ENCODE data around the gene MRPL21. TPM values are rescaled to one million over a fixed set of nuclear protein-coding genes. Genes with fewer than 3 reads are reported as not detected.

The MRPL21 gene
- total RNA-seq, 2 experiments from 2014 or later, result 48.3 to 68.3 TPM

GRCh38 chr11:68863553-68864265 is 39.9 kb downstream of the MRPL21 start:
- Histone ChIP-seq H3K9me3 (ENCODE audit: low read length) (0 out of 2 replicates have a peak, but pooled peaks cover 8% of the 10 kb centered on the region), H2AFZ (ENCODE audit: low read length) (no peak overlapping the region), H4K20me1 (ENCODE audit: insufficient read depth, low read length) (no peaks in the 10 kb centered on the region), H3K4me3 (ENCODE audit: low read depth, low read length, poor library complexity, severe bottlenecking) (no peak overlapping the region), H3K4me2 (ENCODE audit: low read length) (no peak overlapping the region), H3K9me2 (ENCODE audit: insufficient read depth, low read length) (no peaks in the 10 kb centered on the region), H3K79me2 (ENCODE audit: insufficient read depth, low read depth, low read length) (no peaks in the 10 kb centered on the region), H3K27ac (ENCODE audit: low read depth, low read length, poor library complexity, severe bottlenecking) (no peak overlapping the region), H3K4me1 (ENCODE audit: insufficient read depth, low read length, poor library complexity, severe bottlenecking) (no peaks in the 10 kb centered on the region), H3K36me3 (ENCODE audit: insufficient read depth, low read length) (no peaks in the 10 kb centered on the region)
- no TSS peak for BruUV-seq (replicated peaks)
- no peak for DNase-seq (ENCODE audit: low spot score)
- intact Hi-C loops (cut with micrococcal nuclease; ENCODE audit: unreplicated experiment), result no loop called here
- ChIA-PET POLR2A (no interaction called here), CTCF (ENCODE audit: unreplicated experiment) (no interaction called here)
- TF ChIP-seq EZH2phosphoT487 (IDR thresholded peaks at IDR 0.05; ENCODE audit: borderline replicate concordance, low read depth, low read length), result no peak
- TF ChIP-seq, protein P1, sequence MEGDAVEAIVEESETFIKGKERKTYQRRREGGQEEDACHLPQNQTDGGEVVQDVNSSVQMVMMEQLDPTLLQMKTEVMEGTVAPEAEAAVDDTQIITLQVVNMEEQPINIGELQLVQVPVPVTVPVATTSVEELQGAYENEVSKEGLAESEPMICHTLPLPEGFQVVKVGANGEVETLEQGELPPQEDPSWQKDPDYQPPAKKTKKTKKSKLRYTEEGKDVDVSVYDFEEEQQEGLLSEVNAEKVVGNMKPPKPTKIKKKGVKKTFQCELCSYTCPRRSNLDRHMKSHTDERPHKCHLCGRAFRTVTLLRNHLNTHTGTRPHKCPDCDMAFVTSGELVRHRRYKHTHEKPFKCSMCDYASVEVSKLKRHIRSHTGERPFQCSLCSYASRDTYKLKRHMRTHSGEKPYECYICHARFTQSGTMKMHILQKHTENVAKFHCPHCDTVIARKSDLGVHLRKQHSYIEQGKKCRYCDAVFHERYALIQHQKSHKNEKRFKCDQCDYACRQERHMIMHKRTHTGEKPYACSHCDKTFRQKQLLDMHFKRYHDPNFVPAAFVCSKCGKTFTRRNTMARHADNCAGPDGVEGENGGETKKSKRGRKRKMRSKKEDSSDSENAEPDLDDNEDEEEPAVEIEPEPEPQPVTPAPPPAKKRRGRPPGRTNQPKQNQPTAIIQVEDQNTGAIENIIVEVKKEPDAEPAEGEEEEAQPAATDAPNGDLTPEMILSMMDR (conservative IDR thresholded peaks at IDR 0.05; ENCODE audit: low read length), result no peak

- no peak overlapping the region for H3K27ac ChIP-seq (ENCODE audit: low read depth, low read length, poor library complexity, severe bottlenecking)
- H3K4me1 ChIP-seq (ENCODE audit: insufficient read depth, low read length, poor library complexity, severe bottlenecking), result no peaks in the 10 kb centered on the region
- BruUV-seq (replicated peaks), result no TSS peak
- CTCF ChIA-PET (ENCODE audit: unreplicated experiment), result no interaction called here
- H2AFZ ChIP-seq (ENCODE audit: low read length), result no peak overlapping the region
- H3K4me2 ChIP-seq (ENCODE audit: low read length), result no peak overlapping the region
- intact Hi-C loops (cut with micrococcal nuclease; ENCODE audit: unreplicated experiment), result no loop called here
- H3K4me3 ChIP-seq (ENCODE audit: low read depth, low read length, poor library complexity, severe bottlenecking), result no peak overlapping the region
- TF ChIP-seq EZH2phosphoT487 (IDR thresholded peaks at IDR 0.05; ENCODE audit: borderline replicate concordance, low read depth, low read length), result no peak
- no peaks in the 10 kb centered on the region for H3K79me2 ChIP-seq (ENCODE audit: insufficient read depth, low read depth, low read length)
- H3K9me2 ChIP-seq (ENCODE audit: insufficient read depth, low read length), result no peaks in the 10 kb centered on the region
- DNase-seq (ENCODE audit: low spot score), result no peak
- POLR2A ChIA-PET, result no interaction called here
- H3K9me3 ChIP-seq (ENCODE audit: low read length), result 0 out of 2 replicates have a peak, but pooled peaks cover 8% of the 10 kb centered on the region
- no peaks in the 10 kb centered on the region for H4K20me1 ChIP-seq (ENCODE audit: insufficient read depth, low read length)
- H3K36me3 ChIP-seq (ENCODE audit: insufficient read depth, low read length), result no peaks in the 10 kb centered on the region
These were observed 41.2 kb downstream of the MRPL21 start for GRCh38 chr11:68862421-68862820.

GRCh38 chr11:68859123-68859522 is 44.5 kb downstream of the MRPL21 start:
- POLR2A ChIA-PET, result no interaction called here
- H3K27ac ChIP-seq (ENCODE audit: low read depth, low read length, poor library complexity, severe bottlenecking), result no peak overlapping the region
- no peaks in the 10 kb centered on the region for H3K36me3 ChIP-seq (ENCODE audit: insufficient read depth, low read length)
- CTCF ChIA-PET (ENCODE audit: unreplicated experiment), result no interaction called here
- DNase-seq (ENCODE audit: low spot score), result no peak
- 0 out of 2 replicates have a peak, but pooled peaks cover 7% of the 10 kb centered on the region for H3K9me3 ChIP-seq (ENCODE audit: low read length)
- no TSS peak for BruUV-seq (replicated peaks)
- TF ChIP-seq, protein P1 (conservative IDR thresholded peaks at IDR 0.05; ENCODE audit: low read length), result no peak
- no peak for TF ChIP-seq EZH2phosphoT487 (IDR thresholded peaks at IDR 0.05; ENCODE audit: borderline replicate concordance, low read depth, low read length)
- no peaks in the 10 kb centered on the region for H4K20me1 ChIP-seq (ENCODE audit: insufficient read depth, low read length)
- no peak overlapping the region for H3K4me3 ChIP-seq (ENCODE audit: low read depth, low read length, poor library complexity, severe bottlenecking)
- no peak overlapping the region for H3K4me2 ChIP-seq (ENCODE audit: low read length)
- H2AFZ ChIP-seq (ENCODE audit: low read length), result no peak overlapping the region
- no peaks in the 10 kb centered on the region for H3K79me2 ChIP-seq (ENCODE audit: insufficient read depth, low read depth, low read length)
- intact Hi-C loops (cut with micrococcal nuclease; ENCODE audit: unreplicated experiment), result no loop called here
- H3K4me1 ChIP-seq (ENCODE audit: insufficient read depth, low read length, poor library complexity, severe bottlenecking), result no peaks in the 10 kb centered on the region
- no peaks in the 10 kb centered on the region for H3K9me2 ChIP-seq (ENCODE audit: insufficient read depth, low read length)
